Measurements from ENCODE around the gene PNKD. TPM values are rescaled to one million over a fixed set of nuclear protein-coding genes. Genes with fewer than 3 reads are reported as not detected.

The PNKD gene
- total and polyA plus RNA-seq, 11 donors = 53.8 to 146 (median 72.5) TPM

DNA sequence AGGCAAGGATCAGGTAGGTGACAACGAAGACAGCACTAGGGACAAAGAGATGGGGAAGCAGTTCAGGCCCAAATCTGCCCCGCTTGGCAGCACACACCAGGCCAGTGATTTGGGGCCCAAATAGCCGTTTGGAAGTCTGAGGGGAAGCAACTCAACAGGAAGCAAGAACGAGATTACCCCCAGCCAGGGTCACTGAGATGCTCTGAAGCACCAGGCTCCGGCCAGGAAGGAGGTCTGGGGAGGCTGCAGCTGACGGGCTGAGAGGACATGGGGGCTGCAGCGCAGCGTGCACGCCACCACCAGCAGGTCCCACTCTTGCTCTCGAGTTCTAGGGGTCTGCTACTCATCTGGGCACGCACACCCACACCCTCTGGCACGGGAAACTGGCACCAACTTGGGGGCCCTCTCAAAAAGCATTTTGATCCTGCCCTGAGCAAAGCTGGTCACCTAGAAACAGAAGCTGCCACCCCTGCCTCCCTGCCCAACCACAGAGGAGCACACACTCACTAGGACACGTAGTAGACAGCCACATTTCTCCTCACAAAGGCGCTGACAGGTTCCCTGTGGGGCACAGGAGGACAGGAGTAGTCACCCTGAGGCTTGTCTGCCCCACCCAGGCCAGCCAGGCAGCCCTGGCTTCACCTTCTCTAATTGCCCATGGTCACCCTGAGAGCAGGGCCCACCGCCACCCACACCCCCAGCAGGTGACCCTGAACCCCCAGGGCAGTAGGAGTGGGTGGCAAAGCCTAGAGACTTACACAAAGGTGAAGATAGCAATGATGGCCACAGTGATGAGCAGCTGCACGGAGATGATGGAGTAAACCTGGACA lies 8.4 kb downstream of the PNKD start:
- no peak for ATAC-seq
- H3K27me3 ChIP-seq = no peaks in the 10 kb centered on the region
- no peak overlapping the region for H3K27ac ChIP-seq
- TF ChIP-seq, protein P1, sequence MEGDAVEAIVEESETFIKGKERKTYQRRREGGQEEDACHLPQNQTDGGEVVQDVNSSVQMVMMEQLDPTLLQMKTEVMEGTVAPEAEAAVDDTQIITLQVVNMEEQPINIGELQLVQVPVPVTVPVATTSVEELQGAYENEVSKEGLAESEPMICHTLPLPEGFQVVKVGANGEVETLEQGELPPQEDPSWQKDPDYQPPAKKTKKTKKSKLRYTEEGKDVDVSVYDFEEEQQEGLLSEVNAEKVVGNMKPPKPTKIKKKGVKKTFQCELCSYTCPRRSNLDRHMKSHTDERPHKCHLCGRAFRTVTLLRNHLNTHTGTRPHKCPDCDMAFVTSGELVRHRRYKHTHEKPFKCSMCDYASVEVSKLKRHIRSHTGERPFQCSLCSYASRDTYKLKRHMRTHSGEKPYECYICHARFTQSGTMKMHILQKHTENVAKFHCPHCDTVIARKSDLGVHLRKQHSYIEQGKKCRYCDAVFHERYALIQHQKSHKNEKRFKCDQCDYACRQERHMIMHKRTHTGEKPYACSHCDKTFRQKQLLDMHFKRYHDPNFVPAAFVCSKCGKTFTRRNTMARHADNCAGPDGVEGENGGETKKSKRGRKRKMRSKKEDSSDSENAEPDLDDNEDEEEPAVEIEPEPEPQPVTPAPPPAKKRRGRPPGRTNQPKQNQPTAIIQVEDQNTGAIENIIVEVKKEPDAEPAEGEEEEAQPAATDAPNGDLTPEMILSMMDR (IDR thresholded peaks at IDR 0.05) = no peak
- TF ChIP-seq POLR2A (IDR thresholded peaks at IDR 0.05) = no peak
- DNase-seq = peak in 2 of 5 donors; percentile 10 to 22
- peaks cover 8 to 57% (median 29%) of the 10 kb centered on the region in 12 donors for H3K4me1 ChIP-seq
- H3K4me3 ChIP-seq = no peak overlapping the region
- 74 to 83% (median 79%) methylated on average over 14 to 16 of the region's 16 CpGs for WGBS, 4 donors
- no peaks in the 10 kb centered on the region for H3K9me3 ChIP-seq
- H3K36me3 ChIP-seq = peaks cover 2 to 100% (median 81%) of the 10 kb centered on the region in 9 donors
- intact Hi-C loops (cut with DNase I) = loop anchor here in 1 of 10 donors (10.0 kb wide), 1 partner anchor 366 kb away; no protein-coding TSS in a partner anchor

DNA sequence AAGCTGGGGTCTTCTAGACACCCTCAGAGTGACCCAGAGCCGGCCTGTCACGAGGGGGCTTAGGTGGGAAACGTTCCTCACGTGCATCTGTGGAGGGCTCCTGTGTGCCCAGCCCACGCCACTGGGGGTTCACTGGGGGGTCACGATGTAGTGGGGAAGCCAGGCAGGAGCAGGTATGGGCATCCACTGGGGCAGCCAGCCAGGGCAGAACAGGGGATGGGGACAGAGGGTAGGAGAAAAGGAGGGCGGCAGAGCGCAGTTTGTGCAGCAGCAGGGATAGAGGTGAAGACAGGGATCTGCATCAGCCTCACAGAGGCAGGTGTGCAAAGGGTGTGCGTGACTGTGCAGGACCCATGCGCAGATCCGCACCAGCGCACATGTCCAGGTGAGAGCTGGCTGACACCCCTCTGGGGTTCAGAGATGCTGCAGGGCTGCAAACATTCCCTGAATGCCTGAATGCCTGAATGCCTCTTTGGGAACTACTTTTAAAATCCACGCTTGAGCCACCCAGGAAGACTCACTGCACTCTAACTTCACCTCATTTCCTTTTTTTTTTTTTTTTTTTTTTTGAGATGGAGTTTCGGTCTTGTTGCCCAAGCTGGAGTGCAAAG lies 10.0 kb downstream of the PNKD start:
- peaks cover 2 to 91% (median 65%) of the 10 kb centered on the region in 9 donors for H3K36me3 ChIP-seq
- H3K4me3 ChIP-seq = no peak overlapping the region
- H3K27me3 ChIP-seq = no peaks in the 10 kb centered on the region
- peaks cover 17 to 57% (median 43%) of the 10 kb centered on the region in 12 donors for H3K4me1 ChIP-seq
- DNase-seq = peak in 1 of 5 donors; percentile 64
- intact Hi-C loops (cut with DNase I) = loop anchor here in 2 of 10 donors (10.0 kb wide), 2 partner anchors 294 to 894 kb away; partner anchors contain the start of genes CNPPD1 (in 1 of the 2), RETREG2 (in 1 of the 2) and SLC23A3 (in 1 of the 2)
- no peak for TF ChIP-seq POLR2A (IDR thresholded peaks at IDR 0.05)
- TF ChIP-seq, protein P1 (IDR thresholded peaks at IDR 0.05) = no peak
- H3K27ac ChIP-seq = peak overlapping the region in 1 of 12 donors; percentile 39
- no peak for ATAC-seq
- WGBS, 4 donors = 90 to 94% (median 93%) methylated on average over 13 to 14 of the region's 14 CpGs
- no peaks in the 10 kb centered on the region for H3K9me3 ChIP-seq

DNA sequence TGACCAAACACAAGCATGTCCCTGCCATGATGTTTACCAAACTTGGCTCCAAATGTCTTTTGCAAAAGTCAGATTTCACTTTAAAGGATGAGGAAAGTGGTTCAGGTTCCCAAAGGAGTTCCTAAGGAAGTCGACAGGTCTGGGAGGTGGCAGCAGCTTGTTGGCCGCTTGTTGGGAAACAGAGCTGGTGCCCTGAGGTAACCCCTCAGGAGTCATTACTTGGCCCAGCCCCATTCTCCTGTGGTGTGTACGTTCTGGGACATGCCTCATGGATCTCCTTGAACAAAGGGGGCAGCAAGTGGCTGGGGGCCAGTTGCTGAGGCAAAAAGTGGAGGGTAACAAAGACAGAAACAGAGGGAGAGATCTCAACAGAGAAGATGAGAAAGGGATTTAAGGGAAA lies 11.1 kb downstream of the PNKD start:
- Histone ChIP-seq H3K4me1 (peaks cover 24 to 68% (median 53%) of the 10 kb centered on the region in 12 donors), H3K27ac (peak overlapping the region; percentile 57 to 100 (median 95)), H3K4me3 (no peak overlapping the region), H3K36me3 (peaks cover 2 to 83% (median 54%) of the 10 kb centered on the region in 9 donors), H3K9me3 (no peaks in the 10 kb centered on the region), H3K27me3 (no peaks in the 10 kb centered on the region)
- WGBS, 4 donors = 22 to 30% (median 27%) methylated on average over 3 of the region's 3 CpGs
- DNase-seq (peak in 1 of 5 donors; percentile 68), ATAC-seq (peak in 2 of 4 donors; percentile 28 to 43)
- TF ChIP-seq POLR2A (IDR thresholded peaks at IDR 0.05) = no peak
- TF ChIP-seq, protein P1 (IDR thresholded peaks at IDR 0.05) = no peak
- intact Hi-C loops (cut with DNase I) = loop anchor here in 2 of 10 donors (10.0 kb wide), 2 partner anchors 293 to 893 kb away; partner anchors contain the start of genes CNPPD1 (in 1 of the 2), RETREG2 (in 1 of the 2) and SLC23A3 (in 1 of the 2)

Data from heart left ventricle (tissue), 16 donors.